ENCODE measurements around the gene CLNS1A.

GRCh38 chr11:77687088-77687487, 49.5 kb upstream of the CLNS1A start:
- TF ChIP-seq CTCF (IDR thresholded peaks at IDR 0.05; ENCODE audit: low read depth, low read length), result no peak
- no peak for TF ChIP-seq EZH2phosphoT487 (IDR thresholded peaks at IDR 0.05; ENCODE audit: low read depth)
